Keratinocyte (primary cell): ENCODE data around the gene R3HDM2. TPM values are rescaled to one million over a fixed set of nuclear protein-coding genes. Genes with fewer than 3 reads are reported as not detected.

ENCODE experiments used
- DNase-seq: peaks from one replicate; pipeline ENCODE4 v3.0.0-alpha.2; 2011; ENCODE audit warnings: low read depth, missing footprints, low spot score
- FAIRE-seq: peaks from 2 replicates; lab custom pipeline; 2011; peaks lifted over from hg19 to GRCh38; lab: Jason Lieb, UNC
- H2AFZ ChIP-seq: 2 replicates; pipeline ENCODE4 v1.6.0; 2012; ENCODE audit warnings: low read length, control low read depth, inconsistent platforms; ENCODE audit not compliant: control insufficient read depth
- H3K27ac ChIP-seq: 2 replicates; pipeline ENCODE4 v1.5.1; 2011; ENCODE audit warnings: low read length; ENCODE audit not compliant: control insufficient read depth, insufficient read depth
- H3K27me3 ChIP-seq: 3 replicates; pipeline ENCODE4 v1.6.0; 2011; ENCODE audit warnings: low read length; ENCODE audit not compliant: control insufficient read depth, insufficient read depth; ENCODE audit errors: extremely low read depth
- H3K36me3 ChIP-seq, 2 experiments: 2 replicates in 1 of 2; 3 replicates in 1 of 2; pipeline ENCODE4 v1.5.1; 2011; ENCODE audit warnings: low read length in 2 of 2, mild to moderate bottlenecking in 1 of 2; ENCODE audit not compliant: control insufficient read depth in 2 of 2, insufficient read depth in 2 of 2; ENCODE audit errors: extremely low read depth in 1 of 2
- H3K4me1 ChIP-seq: 3 replicates; pipeline ENCODE4 v1.5.1; 2011; ENCODE audit warnings: low read length; ENCODE audit not compliant: control insufficient read depth, insufficient read depth; ENCODE audit errors: extremely low read depth
- H3K4me2 ChIP-seq: 3 replicates; pipeline ENCODE4 v1.6.0; 2011; ENCODE audit warnings: low read depth, low read length; ENCODE audit not compliant: control insufficient read depth, insufficient read depth; ENCODE audit errors: extremely low read depth
- H3K4me3 ChIP-seq, 3 experiments: fragments of 200-600 bp in 1 of 3; sonication (generic) in 1 of 3; 2 replicates in 2 of 3; 3 replicates in 1 of 3; pipeline ENCODE4 v1.5.1; 2011 to 2016; ENCODE audit warnings: low read length in 3 of 3, mild to moderate bottlenecking in 3 of 3, control low read depth in 2 of 3, inconsistent platforms in 1 of 3, low read depth in 1 of 3, mixed read lengths in 1 of 3, mixed run types in 1 of 3, moderate library complexity in 1 of 3; ENCODE audit not compliant: control insufficient read depth in 2 of 3, insufficient read depth in 2 of 3; ENCODE audit errors: extremely low read depth in 1 of 3
- H3K79me2 ChIP-seq: 2 replicates; pipeline ENCODE4 v1.6.0; 2012; ENCODE audit warnings: low read length; ENCODE audit not compliant: control insufficient read depth, insufficient read depth
- H3K9ac ChIP-seq: 3 replicates; pipeline ENCODE4 v1.6.0; 2011; ENCODE audit warnings: low read length; ENCODE audit not compliant: control insufficient read depth, insufficient read depth; ENCODE audit errors: extremely low read depth
- H3K9me1 ChIP-seq: 3 replicates; pipeline ENCODE4 v1.6.0; 2011; ENCODE audit warnings: low read length; ENCODE audit not compliant: control insufficient read depth, insufficient read depth; ENCODE audit errors: extremely low read depth
- H3K9me3 ChIP-seq: 2 replicates; pipeline ENCODE4 v1.5.1; 2012; ENCODE audit warnings: low read depth, low read length; ENCODE audit not compliant: control insufficient read depth
- H4K20me1 ChIP-seq: 3 replicates; pipeline ENCODE4 v1.6.0; 2011; ENCODE audit warnings: low read length; ENCODE audit not compliant: control insufficient read depth, insufficient read depth; ENCODE audit errors: extremely low read depth
- CTCF ChIP-seq, 3 experiments: IDR thresholded peaks in 1 of 3; conservative IDR thresholded peaks in 1 of 3; optimal IDR thresholded peaks in 1 of 3; 2 replicates in 2 of 3; 3 replicates in 1 of 3; pipeline versions ENCODE3 to v1.5.1; 2011; ENCODE audit warnings: low read length in 3 of 3, mild to moderate bottlenecking in 3 of 3, moderate library complexity in 2 of 3, control low read depth in 1 of 3, inconsistent platforms in 1 of 3; ENCODE audit not compliant: insufficient read depth in 2 of 3; ENCODE audit errors: extremely low read depth in 1 of 3
- EZH2 ChIP-seq: IDR thresholded peaks from one replicate; pipeline ENCODE4 v1.6.1; 2012; ENCODE audit warnings: inconsistent platforms, mild to moderate bottlenecking, low read length, moderate library complexity
- dilution Hi-C: fragments of 300-500 bp; cut with MboI; formaldehyde crosslinking; loops from one replicate; pipeline ENCODE4 v1.7.0; 2020; ENCODE audit warnings: low sequenced_read_pairs; ENCODE audit not compliant: extremely low pct_ligation_motif_present
- polyA plus RNA-seq, 5 experiments: library from polyadenylated mRNA; depleted of rRNA in 3 of 5; stranded (reverse) in 3 of 5; stranded (forward) in 1 of 5; unstranded in 1 of 5; fragments of >200 nt; gene quantifications; 1 replicate in 1 of 5; 2 replicates in 3 of 5; 3 replicates in 1 of 5; pipeline versions ENCODE4 v1.2.1 to v1.2.3, GENCODE V29; 2011 to 2012; ENCODE audit warnings: missing spikeins in 2 of 5, low read depth in 1 of 5, low replicate concordance in 1 of 5

The R3HDM2 gene
- polyA plus RNA-seq, 1 donor (not counting 4 experiments of a cell fraction or from before 2014, with no cell fraction given): 11.1 TPM

- H2AFZ ChIP-seq: no peak overlapping the region
- H3K4me1 ChIP-seq: peaks cover 7% of the 10 kb centered on the region
- no peaks in the 10 kb centered on the region for H4K20me1 ChIP-seq
- H3K9me3 ChIP-seq: no peaks in the 10 kb centered on the region
- TF ChIP-seq EZH2 (no peak), CTCF (optimal IDR thresholded peaks at IDR 0.05 in 1 of 3, IDR thresholded peaks at IDR 0.05 in 1 of 3, conservative IDR thresholded peaks at IDR 0.05 in 1 of 3; ENCODE audit: extremely low read depth in 1 of 3, insufficient read depth in 2 of 3, low read length in 3 of 3) (no peak)
- H3K36me3 ChIP-seq: peaks cover 0 to 2% of the 10 kb centered on the region in 2 experiments
- no peaks in the 10 kb centered on the region for H3K79me2 ChIP-seq
- no peak overlapping the region for H3K9ac ChIP-seq
- H3K27me3 ChIP-seq: no peaks in the 10 kb centered on the region
- H3K4me2 ChIP-seq: no peak overlapping the region
- no peak overlapping the region for H3K27ac ChIP-seq
- FAIRE-seq (no peak), DNase-seq (no peak)
- dilution Hi-C loops: no loop called here
- no peaks in the 10 kb centered on the region for H3K9me1 ChIP-seq
- H3K4me3 ChIP-seq: no peak overlapping the region
Measured at GRCh38 chr12:57380300-57380699, 50.5 kb downstream of the R3HDM2 start.

- no peaks in the 10 kb centered on the region for H4K20me1 ChIP-seq
- FAIRE-seq: no peak
- H3K36me3 ChIP-seq: peaks cover 0 to 2% of the 10 kb centered on the region in 2 experiments
- no peaks in the 10 kb centered on the region for H3K79me2 ChIP-seq
- H2AFZ ChIP-seq: no peak overlapping the region
- no peaks in the 10 kb centered on the region for H3K27me3 ChIP-seq
- DNase-seq: no peak
- no peak overlapping the region for H3K9ac ChIP-seq
- no peaks in the 10 kb centered on the region for H3K9me3 ChIP-seq
- no peak for TF ChIP-seq CTCF (optimal IDR thresholded peaks at IDR 0.05 in 1 of 3, IDR thresholded peaks at IDR 0.05 in 1 of 3, conservative IDR thresholded peaks at IDR 0.05 in 1 of 3; ENCODE audit: extremely low read depth in 1 of 3, insufficient read depth in 2 of 3, low read length in 3 of 3)
- no peak for TF ChIP-seq EZH2
- peak overlapping the region; percentile 18 for H3K27ac ChIP-seq
- H3K4me1 ChIP-seq: peaks cover 10% of the 10 kb centered on the region
- no peaks in the 10 kb centered on the region for H3K9me1 ChIP-seq
- no peak overlapping the region for H3K4me2 ChIP-seq
- dilution Hi-C loops: no loop called here
- no peak overlapping the region for H3K4me3 ChIP-seq
Measured at GRCh38 chr12:57377103-57377840, 53.6 kb downstream of the R3HDM2 start.
